Caki2 (cell line): ENCODE measurements around the gene CGREF1. TPM values are rescaled to one million over a fixed set of nuclear protein-coding genes. Genes with fewer than 3 reads are reported as not detected.
A peak's percentile ranks its signal among the peaks of the same experiment; 100 is the strongest.

Experiments used
- DNase-seq: peaks from one replicate; pipeline ENCODE4 v3.0.0-alpha.2; 2015; ENCODE audit warnings: low read depth
- in situ Hi-C: cut with HindIII; loops from 2 replicates; pipeline ENCODE4 v1.10.0; 2016; ENCODE audit warnings: low sequenced_read_pairs, low pct_unique_long_range_greater_than_20kb, mixed read lengths
- total RNA-seq: library from RNA; depleted of rRNA; stranded (reverse); fragments of >200 nt; shearing (Covaris generic); gene quantifications from 2 replicates; pipeline ENCODE4 v1.2.3, GENCODE V29; 2014; ENCODE audit warnings: low replicate concordance

CGREF1 gene
- total RNA-seq, 1 experiment from 2014 or later: 7.1 TPM

- in situ Hi-C loops: no loop called here
- peak; percentile 89 for DNase-seq
Measured at GRCh38 chr2:27071277-27071989, 47.5 kb downstream of the CGREF1 start, which contains the start of gene OST4. TSS of gene OST4 (minus strand) at chr2:27071654.

GRCh38 chr2:27070653-27071276, 48.2 kb downstream of the CGREF1 start:
- in situ Hi-C loops: no loop called here
- no peak for DNase-seq

- no peak for DNase-seq
- in situ Hi-C loops: no loop called here
Measured at GRCh38 chr2:27069961-27070618, 48.8 kb downstream of the CGREF1 start.

- in situ Hi-C loops: no loop called here
- DNase-seq: no peak
Measured at GRCh38 chr2:27069436-27069835, 49.5 kb downstream of the CGREF1 start.

GRCh38 chr2:27067385-27067784, 51.5 kb downstream of the CGREF1 start:
- in situ Hi-C loops: no loop called here
- DNase-seq: no peak

GRCh38 chr2:27065128-27065527, 53.8 kb downstream of the CGREF1 start:
- DNase-seq: no peak
- in situ Hi-C loops: no loop called here

- DNase-seq: no peak
- in situ Hi-C loops: no loop called here
Measured at GRCh38 chr2:27060323-27060722, 58.6 kb downstream of the CGREF1 start.

- DNase-seq: no peak
- in situ Hi-C loops: no loop called here
Measured at GRCh38 chr2:27059141-27059820, 59.6 kb downstream of the CGREF1 start.

GRCh38 chr2:27058210-27058609, 60.7 kb downstream of the CGREF1 start:
- no peak for DNase-seq
- in situ Hi-C loops: no loop called here

- in situ Hi-C loops: no loop called here
- DNase-seq: no peak
Measured at GRCh38 chr2:27057184-27057583, 61.7 kb downstream of the CGREF1 start.

- no peak for DNase-seq
- in situ Hi-C loops: no loop called here
Measured at GRCh38 chr2:27054721-27055120, 64.2 kb downstream of the CGREF1 start.

- in situ Hi-C loops: no loop called here
Measured at GRCh38 chr2:27053776-27054175, 65.2 kb downstream of the CGREF1 start.

GRCh38 chr2:27053321-27053720, 65.6 kb downstream of the CGREF1 start:
- in situ Hi-C loops: no loop called here
- DNase-seq: no peak

More at GRCh38 chr2:27053776-27054175, 65.2 kb downstream of the CGREF1 start:
- DNase-seq: no peak

- DNase-seq: no peak
- in situ Hi-C loops: no loop called here
Measured at GRCh38 chr2:27051902-27052645, 66.9 kb downstream of the CGREF1 start.

GRCh38 chr2:27050996-27051901, 67.7 kb downstream of the CGREF1 start, which contains the start of gene AGBL5:
TSS of gene AGBL5 (plus strand) at chr2:27051668. CDS start at chr2:27052959, 1,291 bp downstream.
- peak; percentile 96 for DNase-seq
- in situ Hi-C loops: no loop called here
